Stimulated activated CD4-positive, alpha-beta T cell treated with anti-CD3 and anti-CD28 coated beads, Interleukin-4, amount 100 ng/mL, for 4 hours (primary cell): ENCODE results near the gene BICD1.
A peak's percentile ranks its signal among the peaks of the same experiment; 100 is the strongest.

ENCODE experiments used
- DNase-seq, 2 experiments: peaks; one replicate each; pipeline ENCODE4 v3.0.0-alpha.2; 2020

BICD1 gene

DNA sequence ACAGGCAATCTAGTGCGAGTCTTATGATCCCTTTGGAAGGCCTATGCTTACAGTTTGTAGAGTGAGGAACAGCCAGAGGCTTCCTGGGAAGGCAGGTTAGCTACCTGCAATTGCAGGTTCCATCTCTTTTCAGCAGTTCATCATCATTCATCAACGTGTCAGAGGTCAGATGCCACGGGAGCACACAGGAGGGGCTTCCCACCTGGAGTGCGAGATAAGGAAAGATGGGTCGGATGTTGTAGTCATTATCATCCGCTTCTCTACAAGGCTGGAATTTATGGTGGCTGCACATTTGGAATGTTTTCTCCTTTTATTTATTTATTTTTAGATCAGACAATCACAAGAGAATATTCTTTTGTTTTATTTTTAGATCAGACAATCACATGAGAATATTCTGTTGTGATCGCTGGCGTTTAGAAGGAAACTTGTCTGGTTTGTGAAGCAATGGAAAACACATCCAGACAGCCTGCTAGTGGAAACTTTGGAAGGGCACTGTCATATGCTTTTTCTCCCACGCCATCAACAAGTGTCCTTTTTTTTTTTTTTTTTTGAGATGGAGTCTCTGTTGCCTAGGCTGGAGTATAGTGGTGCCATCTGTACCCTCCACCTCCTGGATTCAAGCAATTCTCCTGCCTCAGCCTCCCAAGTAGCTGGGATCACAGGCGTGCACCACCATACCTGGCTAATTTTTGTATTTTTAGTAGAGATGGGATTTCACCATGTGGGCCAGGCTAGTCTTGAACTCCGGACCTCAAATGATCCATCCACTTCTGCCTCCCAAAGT is 1.9 kb upstream of the BICD1 start:
- DNase-seq, result no peak

- no peak for DNase-seq
Observed at GRCh38 chr12:32105986-32106516, 596 bp upstream of the BICD1 start.

DNA sequence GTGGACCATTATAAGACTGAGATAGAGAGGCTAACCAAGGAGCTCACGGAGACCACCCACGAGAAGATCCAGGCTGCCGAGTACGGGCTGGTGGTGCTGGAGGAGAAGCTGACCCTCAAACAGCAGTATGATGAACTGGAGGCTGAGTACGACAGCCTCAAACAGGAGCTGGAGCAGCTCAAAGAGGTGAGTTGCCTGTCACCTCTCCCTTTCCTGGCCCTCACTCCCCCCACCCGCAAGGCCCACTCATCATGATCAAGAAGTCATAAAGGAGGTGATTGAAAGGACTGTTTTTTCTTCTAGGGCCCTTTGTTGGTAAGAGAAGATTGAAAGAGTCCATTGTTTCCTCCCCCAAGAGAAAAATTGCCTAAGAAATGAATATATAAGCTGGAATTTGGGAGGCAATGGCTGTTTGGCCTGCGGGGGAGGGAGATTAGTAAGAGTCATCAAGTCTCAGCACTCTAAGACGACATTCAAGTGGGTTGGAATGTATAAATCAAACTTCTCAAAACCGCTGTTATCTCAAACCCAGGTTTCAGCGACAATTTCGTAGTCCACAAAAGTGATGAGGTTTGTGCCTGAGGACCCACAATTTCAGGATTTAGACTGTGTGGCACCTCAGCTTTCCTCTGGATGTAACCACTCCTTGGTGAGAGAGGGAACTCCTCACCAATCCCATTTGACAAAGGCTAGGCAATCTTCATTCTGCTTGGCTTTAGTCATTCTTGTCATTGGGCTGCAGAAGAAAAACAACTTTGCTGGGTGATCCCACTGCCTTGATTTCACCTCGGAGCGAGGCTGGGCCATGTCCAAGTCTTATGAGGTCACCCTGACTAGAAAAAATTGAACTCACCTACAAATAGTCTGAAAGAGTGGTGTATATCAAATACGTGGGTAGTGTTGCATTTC is 966 bp downstream of the BICD1 start:
- peak; percentile 31 to 34 for DNase-seq

DNA sequence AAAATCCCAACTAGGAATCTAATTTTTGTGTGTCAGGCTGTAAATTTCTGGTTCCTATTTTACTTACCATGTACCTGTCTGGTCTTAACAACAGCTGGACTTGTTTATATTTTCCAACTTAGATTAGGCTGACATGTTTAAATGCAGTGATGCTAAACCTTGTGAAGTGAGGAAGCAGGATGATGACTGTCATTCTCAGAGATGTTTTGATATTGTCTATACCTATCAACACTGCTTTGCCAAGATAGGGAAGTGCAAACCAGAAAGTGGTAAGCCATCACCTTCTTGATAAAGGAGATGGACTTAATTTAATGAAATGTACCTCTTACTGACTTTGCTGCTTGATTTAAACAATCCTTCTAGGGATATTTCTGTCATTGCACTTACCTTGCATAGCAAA is 2.1 kb downstream of the BICD1 start:
- no peak for DNase-seq

DNA sequence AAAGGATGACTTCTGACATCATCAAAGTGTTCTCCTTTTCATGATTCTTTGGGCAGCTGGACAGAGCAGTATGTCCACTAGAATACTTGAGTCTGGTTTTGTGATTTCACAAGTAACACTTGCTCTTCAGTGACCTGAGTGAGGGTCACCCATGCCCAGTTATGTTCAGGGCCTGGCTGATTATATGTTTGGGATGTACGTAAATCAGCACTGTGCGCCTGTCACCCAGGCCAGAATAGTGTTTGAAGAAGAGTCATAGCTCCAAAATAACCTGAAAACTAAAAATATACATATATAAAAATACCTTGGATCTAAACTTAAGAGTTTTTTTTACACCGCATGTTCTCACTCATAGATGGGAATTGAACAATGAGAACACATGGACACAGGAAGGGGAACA is 3.8 kb downstream of the BICD1 start:
- no peak for DNase-seq

DNA sequence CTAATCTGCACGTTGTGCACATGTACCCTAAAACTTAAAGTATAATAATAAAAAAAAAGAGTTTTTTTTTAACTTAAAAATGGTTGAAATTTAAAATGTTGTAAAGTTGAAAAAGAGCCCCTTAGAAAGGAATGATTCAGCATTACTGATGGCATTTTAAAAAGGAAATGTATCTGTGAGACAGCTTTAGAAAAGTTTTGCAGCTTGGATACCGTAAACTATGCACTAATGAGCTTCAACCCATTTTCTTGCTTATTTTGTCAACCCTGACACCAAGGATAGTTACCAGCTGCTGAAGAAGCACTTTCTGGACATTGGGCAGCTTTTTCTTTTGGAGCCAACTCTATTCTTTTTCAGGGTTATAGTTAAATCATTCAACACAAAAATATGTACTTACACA is 4.3 kb downstream of the BICD1 start:
- DNase-seq, result no peak

DNA sequence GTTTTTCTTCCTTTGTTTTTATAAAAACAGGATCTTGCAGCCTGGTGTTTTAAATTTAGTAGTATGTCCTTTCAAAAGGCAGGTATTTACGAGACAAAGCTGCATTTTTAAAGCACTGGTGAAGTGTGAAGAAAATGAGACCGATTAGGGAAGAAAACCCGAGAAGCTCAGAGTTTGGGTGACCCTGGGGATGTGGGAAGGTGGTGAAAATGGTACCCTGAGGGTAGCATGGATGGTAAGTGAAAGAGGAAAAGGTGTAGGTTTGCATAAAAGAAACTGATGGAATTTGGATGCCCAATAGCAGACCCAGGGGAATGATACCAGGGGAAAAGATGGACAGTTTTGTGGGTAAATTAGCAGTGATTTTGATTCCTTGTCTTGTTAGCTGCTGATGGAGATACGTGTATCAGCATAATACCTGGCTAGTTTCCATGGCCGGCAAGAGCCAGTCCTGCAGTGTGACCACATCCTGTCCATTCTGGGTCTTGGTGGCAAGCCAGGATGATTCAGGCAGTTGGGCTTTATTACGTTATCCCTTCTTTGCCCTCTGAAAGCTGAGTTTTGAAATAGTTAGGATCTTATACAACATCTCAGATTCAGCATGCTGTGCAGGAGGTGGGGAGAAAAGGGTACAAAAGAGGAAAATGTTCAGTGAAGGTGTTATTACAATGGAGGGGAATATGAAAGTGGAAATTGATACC is 8.9 kb downstream of the BICD1 start:
- no peak for DNase-seq

DNA sequence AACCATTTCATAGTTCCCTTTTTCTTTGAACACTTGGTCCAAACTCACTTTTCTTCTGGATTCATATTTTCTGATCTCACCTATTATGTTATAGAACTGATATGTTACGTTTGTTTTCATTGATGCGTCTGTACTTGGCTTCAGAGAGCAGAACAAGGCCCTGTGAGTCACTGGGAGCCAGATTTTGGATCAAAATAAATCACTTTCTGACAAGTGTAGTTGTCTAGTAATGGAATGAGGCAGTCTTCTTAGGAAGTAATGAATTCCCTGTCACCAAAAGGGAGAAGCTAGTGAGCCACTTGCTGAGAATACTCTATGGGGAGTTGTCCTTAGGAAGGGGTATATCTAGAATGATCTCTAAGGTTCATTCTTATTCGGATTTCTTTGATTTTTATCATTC is 10.2 kb downstream of the BICD1 start:
- DNase-seq, result no peak

GRCh38 chr12:32117316-32117715 is 10.7 kb downstream of the BICD1 start:
- no peak for DNase-seq

DNA sequence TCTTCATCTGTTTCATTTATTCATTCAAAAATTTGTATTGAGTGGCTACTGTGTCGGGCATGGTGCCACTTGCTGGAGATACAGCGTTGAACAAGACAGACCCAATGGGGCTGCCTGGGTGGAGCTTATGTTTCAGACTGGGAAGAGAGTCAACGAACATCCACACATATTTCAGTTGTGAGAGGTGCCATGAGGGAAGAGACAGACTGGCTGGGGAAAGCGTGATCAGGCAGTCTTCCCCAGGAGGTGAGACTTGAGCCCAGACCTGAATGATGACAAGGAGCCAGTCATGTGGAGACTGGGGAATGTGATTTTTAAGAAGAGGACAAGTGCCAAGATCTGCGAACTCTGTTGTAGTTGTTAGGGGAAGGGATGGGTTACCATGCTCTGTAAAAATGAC is 12.2 kb downstream of the BICD1 start:
- DNase-seq, result no peak

DNA sequence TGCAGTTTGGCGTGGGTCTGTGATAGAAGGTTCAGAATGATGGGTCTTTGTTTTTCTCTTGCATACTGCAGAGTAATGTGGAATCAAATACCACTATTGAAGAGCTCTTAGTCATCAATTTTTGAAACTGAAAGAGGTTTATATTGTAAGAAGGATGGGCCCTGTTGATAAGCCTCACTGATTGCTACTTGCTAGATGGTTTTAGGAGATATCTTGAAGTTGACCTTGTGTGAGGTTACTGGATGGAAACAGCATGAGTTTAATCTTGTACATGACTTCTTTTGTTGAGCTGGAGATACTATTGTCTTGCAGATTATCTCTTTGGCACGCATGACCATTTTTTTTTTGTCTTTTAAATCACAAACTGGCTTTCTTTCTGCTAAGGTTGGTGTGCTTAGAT is 13.8 kb downstream of the BICD1 start:
- no peak for DNase-seq

DNA sequence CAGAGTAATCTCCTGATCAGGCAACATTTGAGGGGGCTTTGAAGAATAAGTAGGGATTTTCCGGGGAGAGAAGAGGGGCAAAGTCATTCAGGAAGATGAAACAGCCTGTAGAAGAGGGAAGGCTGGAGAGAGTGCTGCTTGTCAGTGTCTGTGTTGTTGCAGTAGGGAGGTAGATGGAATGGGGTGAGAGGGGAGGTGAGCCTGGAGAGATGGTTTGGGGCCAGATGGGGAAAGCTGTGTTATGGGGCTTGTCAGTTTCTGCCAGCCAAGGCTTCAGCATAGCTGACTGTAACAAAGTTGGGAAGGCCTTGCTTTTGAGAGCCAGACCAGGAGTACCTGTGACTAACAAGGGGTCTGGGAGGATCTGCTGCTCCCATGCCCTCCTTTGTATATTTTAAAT is 18.0 kb downstream of the BICD1 start:
- no peak for DNase-seq

DNA sequence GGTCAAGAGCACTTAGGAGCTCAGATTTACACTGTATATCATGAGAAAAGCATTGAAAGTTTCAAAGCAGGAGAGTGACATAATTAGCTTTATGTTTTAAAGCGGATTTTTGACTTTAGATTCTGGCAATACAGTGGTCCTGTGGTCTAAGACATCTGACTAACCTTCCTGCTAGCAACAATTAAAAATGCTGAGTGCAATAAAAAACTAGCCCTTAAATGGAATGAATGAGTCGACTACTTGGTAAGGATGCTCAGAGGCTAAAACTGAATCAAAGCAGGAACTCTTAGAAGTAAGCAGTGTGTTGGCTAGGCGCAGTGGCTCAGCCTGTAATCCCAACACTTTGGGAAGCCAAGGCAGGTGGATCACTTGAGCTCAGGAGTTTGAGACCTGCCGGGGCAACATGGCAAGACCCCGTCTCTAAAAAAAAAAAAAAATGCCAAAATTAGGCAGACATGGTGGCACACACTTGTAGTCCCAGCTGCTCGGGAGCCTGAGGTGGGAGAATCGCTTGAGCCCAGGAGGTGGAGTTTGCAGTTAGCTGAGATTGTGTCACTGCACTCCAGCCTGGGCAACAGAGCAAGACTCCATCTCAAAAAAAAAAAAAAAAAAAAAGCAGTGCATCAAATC is 18.9 kb downstream of the BICD1 start:
- DNase-seq, result no peak

GRCh38 chr12:32126720-32127119 is 20.1 kb downstream of the BICD1 start:
- no peak for DNase-seq

DNA sequence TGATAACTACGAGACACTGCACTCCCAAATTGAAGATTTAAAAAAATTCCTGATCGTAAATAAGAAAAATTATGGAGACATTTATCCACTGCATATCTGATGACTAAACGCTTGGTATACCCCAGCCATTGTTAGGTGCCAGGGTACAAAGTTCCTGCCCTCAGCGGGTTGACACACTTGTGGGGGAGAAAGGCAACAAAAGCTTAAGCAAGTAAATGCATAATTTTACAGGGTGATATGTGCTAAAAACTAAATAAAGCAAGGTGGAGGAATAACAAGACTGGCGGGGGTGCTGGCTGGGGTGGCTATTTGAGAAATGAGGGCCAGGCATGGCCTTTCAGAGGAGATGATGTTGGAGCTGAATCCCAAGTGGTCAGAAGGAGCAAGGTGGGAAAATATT is 25.0 kb downstream of the BICD1 start:
- no peak for DNase-seq

DNA sequence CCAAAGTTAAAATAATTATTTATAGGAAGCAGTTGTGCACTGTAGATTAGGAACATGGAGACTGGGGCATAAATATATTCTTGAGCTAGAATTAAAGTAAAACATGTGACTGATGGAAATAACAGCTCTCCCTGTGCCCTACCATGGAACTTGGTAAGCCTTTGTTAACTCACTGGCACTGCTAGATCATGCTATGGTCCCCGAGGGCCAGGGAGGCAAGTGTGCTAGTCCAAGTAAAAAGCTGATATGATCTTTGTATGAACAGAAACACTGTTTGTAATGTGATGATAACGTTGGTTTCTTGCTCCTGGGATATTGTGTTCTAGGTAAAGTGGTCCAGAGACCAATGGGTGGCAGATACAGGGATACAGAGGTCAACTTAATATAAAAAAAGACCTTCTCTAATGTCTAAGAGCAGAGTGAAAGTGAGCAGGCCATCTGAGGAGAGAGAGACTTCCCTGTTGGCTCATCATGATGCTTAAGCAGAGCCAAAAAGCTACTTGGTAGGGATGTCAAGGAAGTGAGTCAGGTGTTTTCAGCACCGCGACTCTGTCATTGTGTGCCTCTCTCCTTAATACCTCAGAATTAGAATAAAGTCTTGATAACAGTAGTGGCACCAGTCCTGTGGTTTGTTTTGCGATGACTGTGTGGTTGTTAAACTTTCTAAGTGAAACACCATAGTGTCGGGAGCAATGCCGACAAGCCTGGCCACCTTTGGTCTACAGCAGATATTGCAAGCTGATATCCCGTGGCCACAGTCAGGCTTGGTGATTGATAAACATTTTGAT is 27.6 kb downstream of the BICD1 start:
- DNase-seq, result peak; percentile 16 to 40

DNA sequence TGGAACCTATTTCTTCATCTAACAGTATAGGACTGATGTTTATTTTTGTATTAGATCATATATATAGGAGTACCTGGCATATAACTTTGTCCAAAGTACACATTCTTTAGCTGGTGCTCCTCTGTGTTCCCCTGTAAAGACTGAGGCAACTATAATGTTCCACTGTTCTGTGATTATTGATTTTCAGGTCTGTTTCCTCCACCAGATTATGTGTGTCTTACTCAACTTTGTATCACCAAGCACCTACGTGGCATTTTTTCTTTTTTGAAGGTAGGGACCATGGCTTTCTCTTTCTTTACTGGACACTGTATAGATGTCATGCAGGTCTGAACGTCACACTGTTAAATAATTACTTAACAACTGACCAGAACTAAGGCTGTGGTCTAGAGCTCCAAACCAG is 29.3 kb downstream of the BICD1 start:
- no peak for DNase-seq

DNA sequence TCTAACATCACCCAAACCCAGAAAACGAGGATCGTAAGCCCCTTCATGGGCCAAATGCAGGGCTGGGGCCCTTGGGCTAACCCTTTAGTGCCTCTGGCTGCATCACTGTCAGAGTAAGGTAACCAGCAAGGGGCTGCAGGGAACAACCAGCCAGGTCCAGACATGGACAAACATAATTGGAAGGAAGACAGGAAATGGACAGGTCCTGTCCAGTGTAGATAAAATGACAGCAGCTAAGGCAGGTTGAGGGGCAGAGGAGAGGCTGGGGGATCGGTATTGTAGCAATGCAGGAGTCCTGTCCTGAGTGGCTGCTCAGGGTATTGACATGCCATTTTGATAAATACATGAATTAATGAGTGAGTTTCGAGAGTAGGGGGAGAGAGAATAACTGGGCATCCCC is 29.8 kb downstream of the BICD1 start:
- no peak for DNase-seq

- peak in 1 of 2 experiments; percentile 31 for DNase-seq
Observed at GRCh38 chr12:32139064-32139421, 32.4 kb downstream of the BICD1 start.

DNA sequence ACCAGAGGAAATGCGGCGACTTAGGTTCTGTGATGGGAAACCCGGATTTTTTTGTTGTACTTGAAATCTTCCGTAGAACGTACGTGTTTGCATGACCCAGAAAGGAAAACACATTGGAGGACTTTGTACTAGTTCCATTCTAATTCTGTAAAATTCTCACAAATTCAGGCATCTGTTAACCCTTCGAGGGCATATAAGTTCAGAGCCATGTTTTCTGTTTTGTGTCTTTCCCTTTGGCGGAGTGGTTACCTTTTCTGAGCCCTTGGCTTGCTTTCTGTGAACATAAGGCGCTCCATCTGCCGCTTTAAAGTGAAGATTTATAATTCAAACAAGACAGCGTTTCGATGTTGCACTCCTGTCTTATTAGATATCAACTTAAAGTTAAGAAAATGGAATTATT is 34.2 kb downstream of the BICD1 start:
- no peak for DNase-seq

DNA sequence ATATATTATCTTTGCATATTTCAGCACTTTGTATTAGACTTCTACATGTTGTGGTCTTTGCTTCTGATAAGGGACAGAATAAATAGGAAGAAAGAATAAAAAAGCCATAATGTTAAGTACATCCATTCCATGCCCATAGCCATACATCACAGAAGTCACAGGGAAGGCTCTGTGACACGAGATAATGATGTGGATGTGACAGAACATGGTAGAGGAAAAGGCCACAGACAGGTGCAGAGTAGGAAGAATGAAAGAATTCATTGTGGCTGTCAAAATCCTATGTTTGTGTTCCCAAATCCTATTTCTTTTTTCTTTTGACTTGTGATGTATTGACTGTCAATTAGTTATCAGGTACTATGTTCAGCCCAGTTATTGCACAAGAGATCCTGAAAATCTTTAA is 38.4 kb downstream of the BICD1 start:
- DNase-seq, result no peak
